ENCODE results near the gene H6PD. TPM values are rescaled to one million over a fixed set of nuclear protein-coding genes. Genes with fewer than 3 reads are reported as not detected.

Gene H6PD
- total and polyA plus RNA-seq, 4 donors = 28.9 to 134 (median 56.8) TPM

DNA sequence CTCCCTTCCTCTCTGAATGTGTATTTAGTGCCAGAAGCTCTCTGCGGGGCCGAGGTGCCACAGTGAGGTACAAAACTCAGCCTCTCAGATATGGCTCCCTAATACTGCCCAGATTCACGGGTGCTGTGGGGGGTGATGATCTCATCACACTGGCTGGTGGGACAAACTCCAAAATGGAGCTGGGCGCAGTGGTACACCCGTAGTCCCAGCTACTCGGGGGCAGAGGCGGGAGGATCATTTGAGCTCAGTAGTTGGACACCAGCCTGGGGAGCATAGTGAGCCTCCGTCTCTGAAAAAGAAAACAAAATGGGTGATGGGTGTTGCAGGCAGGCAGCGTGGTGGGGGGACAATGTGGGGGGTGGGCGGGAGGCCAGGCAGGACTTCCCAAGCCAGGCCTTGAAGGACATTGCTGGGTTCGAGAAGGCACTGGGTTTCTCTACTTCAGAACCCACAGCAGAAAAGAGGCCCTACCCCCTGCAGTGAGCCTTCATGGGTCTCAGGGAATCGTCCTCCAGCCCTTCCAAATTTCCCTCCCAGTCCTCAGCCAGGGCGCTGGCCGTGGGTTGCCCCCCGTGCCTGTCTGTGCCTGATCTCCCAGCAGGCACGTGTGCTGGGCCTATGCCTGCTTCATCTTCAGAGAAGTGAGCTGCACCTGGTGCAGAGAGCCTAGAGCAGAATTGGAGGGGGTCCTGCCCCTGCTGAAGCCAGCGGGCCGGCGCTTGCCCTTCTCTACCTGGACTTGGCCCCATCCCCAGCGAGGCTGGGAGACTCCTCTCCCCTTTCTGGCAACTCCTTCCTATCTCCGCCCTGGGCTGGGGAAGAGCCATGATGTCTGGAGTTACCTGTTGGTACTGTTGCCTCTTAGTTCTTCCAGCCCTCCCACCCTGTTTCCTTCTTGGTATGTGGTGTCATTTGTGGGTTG is 14.0 kb downstream of the H6PD start:
- H3K36me3 ChIP-seq (ENCODE audit: control insufficient read depth in 4 of 4, insufficient read depth in 3 of 4, low read depth in 1 of 4, low read length in 3 of 4) = peaks cover 4 to 29% (median 26%) of the 10 kb centered on the region in 4 donors
- no peak for TF ChIP-seq HNF4G (IDR thresholded peaks at IDR 0.05)
- TF ChIP-seq FOXA1 (IDR thresholded peaks at IDR 0.05) = no peak
- TF ChIP-seq, protein P1, sequence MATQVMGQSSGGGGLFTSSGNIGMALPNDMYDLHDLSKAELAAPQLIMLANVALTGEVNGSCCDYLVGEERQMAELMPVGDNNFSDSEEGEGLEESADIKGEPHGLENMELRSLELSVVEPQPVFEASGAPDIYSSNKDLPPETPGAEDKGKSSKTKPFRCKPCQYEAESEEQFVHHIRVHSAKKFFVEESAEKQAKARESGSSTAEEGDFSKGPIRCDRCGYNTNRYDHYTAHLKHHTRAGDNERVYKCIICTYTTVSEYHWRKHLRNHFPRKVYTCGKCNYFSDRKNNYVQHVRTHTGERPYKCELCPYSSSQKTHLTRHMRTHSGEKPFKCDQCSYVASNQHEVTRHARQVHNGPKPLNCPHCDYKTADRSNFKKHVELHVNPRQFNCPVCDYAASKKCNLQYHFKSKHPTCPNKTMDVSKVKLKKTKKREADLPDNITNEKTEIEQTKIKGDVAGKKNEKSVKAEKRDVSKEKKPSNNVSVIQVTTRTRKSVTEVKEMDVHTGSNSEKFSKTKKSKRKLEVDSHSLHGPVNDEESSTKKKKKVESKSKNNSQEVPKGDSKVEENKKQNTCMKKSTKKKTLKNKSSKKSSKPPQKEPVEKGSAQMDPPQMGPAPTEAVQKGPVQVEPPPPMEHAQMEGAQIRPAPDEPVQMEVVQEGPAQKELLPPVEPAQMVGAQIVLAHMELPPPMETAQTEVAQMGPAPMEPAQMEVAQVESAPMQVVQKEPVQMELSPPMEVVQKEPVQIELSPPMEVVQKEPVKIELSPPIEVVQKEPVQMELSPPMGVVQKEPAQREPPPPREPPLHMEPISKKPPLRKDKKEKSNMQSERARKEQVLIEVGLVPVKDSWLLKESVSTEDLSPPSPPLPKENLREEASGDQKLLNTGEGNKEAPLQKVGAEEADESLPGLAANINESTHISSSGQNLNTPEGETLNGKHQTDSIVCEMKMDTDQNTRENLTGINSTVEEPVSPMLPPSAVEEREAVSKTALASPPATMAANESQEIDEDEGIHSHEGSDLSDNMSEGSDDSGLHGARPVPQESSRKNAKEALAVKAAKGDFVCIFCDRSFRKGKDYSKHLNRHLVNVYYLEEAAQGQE (IDR thresholded peaks at IDR 0.05) = no peak
- no peak for TF ChIP-seq TAF1 (conservative IDR thresholded peaks at IDR 0.05)
- no peak for TF ChIP-seq RXRA (IDR thresholded peaks at IDR 0.05)
- TF ChIP-seq, protein P2, sequence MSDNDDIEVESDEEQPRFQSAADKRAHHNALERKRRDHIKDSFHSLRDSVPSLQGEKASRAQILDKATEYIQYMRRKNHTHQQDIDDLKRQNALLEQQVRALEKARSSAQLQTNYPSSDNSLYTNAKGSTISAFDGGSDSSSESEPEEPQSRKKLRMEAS (IDR thresholded peaks at IDR 0.05) = no peak
- no peak for TF ChIP-seq NR2F2 (IDR thresholded peaks at IDR 0.05)
- peak overlapping the region in 1 of 3 donors; percentile 9 for H3K4me3 ChIP-seq (ENCODE audit: low read depth in 1 of 3, low read length in 3 of 3)
- no peak for DNase-seq (ENCODE audit: low spot score)
- peak overlapping the region; percentile 49 to 50 for H3K27ac ChIP-seq (ENCODE audit: low read depth in 1 of 2, low read length in 2 of 2)
- no peaks in the 10 kb centered on the region for H3K27me3 ChIP-seq (ENCODE audit: control insufficient read depth in 4 of 4, insufficient read depth in 4 of 4, low read length in 3 of 4)
- no peaks in the 10 kb centered on the region for H3K9me3 ChIP-seq (ENCODE audit: control insufficient read depth in 4 of 4, low read length in 3 of 4)
- H3K9ac ChIP-seq (ENCODE audit: low read depth in 1 of 2, low read length in 2 of 2) = no peak overlapping the region
- peaks cover 37 to 95% (median 87%) of the 10 kb centered on the region in 4 donors for H3K4me1 ChIP-seq (ENCODE audit: control insufficient read depth in 4 of 4, insufficient read depth in 4 of 4, low read length in 3 of 4)
- 57% methylated on average over 21 of the region's 21 CpGs for WGBS

DNA sequence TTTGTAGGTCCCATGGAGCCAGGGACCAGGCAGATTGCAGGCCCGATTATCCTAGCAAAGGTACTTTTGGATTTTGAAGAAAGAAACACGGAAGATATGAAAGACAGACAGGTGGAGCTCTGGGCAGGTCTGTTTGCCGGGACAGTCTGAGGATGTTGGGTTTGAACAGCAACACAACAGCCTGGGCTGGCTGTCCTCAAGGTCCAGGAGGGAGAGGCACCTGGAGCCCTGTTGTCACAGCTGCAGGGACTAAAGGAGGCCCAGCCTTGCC is 14.6 kb downstream of the H6PD start:
- peaks cover 33 to 92% (median 85%) of the 10 kb centered on the region in 4 donors for H3K4me1 ChIP-seq (ENCODE audit: control insufficient read depth in 4 of 4, insufficient read depth in 4 of 4, low read length in 3 of 4)
- TF ChIP-seq FOXA2 (IDR thresholded peaks at IDR 0.05) = no peak
- TF ChIP-seq, protein P2 (IDR thresholded peaks at IDR 0.05) = no peak
- no peak for TF ChIP-seq JUND (IDR thresholded peaks at IDR 0.05)
- no peak for TF ChIP-seq GABPA (IDR thresholded peaks at IDR 0.05 in 1 of 2, conservative IDR thresholded peaks at IDR 0.05 in 1 of 2)
- TF ChIP-seq FOXA1 (IDR thresholded peaks at IDR 0.05) = no peak
- no peak for TF ChIP-seq TAF1 (conservative IDR thresholded peaks at IDR 0.05)
- TF ChIP-seq HNF4A (conservative IDR thresholded peaks at IDR 0.05) = no peak
- TF ChIP-seq RAD21 (IDR thresholded peaks at IDR 0.05) = no peak
- no peak for TF ChIP-seq NR2F2 (IDR thresholded peaks at IDR 0.05)
- TF ChIP-seq, protein P3, sequence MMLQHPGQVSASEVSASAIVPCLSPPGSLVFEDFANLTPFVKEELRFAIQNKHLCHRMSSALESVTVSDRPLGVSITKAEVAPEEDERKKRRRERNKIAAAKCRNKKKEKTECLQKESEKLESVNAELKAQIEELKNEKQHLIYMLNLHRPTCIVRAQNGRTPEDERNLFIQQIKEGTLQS (IDR thresholded peaks at IDR 0.05) = no peak
- no peak for TF ChIP-seq RXRA (IDR thresholded peaks at IDR 0.05)
- no peak for TF ChIP-seq HNF4G (IDR thresholded peaks at IDR 0.05)
- TF ChIP-seq SP1 (IDR thresholded peaks at IDR 0.05) = no peak
- TF ChIP-seq, protein P4, sequence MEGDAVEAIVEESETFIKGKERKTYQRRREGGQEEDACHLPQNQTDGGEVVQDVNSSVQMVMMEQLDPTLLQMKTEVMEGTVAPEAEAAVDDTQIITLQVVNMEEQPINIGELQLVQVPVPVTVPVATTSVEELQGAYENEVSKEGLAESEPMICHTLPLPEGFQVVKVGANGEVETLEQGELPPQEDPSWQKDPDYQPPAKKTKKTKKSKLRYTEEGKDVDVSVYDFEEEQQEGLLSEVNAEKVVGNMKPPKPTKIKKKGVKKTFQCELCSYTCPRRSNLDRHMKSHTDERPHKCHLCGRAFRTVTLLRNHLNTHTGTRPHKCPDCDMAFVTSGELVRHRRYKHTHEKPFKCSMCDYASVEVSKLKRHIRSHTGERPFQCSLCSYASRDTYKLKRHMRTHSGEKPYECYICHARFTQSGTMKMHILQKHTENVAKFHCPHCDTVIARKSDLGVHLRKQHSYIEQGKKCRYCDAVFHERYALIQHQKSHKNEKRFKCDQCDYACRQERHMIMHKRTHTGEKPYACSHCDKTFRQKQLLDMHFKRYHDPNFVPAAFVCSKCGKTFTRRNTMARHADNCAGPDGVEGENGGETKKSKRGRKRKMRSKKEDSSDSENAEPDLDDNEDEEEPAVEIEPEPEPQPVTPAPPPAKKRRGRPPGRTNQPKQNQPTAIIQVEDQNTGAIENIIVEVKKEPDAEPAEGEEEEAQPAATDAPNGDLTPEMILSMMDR (IDR thresholded peaks at IDR 0.05; ENCODE audit: low read depth, low read length, missing input control) = no peak
- TF ChIP-seq, protein P5, sequence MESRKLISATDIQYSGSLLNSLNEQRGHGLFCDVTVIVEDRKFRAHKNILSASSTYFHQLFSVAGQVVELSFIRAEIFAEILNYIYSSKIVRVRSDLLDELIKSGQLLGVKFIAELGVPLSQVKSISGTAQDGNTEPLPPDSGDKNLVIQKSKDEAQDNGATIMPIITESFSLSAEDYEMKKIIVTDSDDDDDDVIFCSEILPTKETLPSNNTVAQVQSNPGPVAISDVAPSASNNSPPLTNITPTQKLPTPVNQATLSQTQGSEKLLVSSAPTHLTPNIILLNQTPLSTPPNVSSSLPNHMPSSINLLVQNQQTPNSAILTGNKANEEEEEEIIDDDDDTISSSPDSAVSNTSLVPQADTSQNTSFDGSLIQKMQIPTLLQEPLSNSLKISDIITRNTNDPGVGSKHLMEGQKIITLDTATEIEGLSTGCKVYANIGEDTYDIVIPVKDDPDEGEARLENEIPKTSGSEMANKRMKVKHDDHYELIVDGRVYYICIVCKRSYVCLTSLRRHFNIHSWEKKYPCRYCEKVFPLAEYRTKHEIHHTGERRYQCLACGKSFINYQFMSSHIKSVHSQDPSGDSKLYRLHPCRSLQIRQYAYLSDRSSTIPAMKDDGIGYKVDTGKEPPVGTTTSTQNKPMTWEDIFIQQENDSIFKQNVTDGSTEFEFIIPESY (IDR thresholded peaks at IDR 0.05) = no peak
- TF ChIP-seq, protein P1 (IDR thresholded peaks at IDR 0.05) = no peak
- TF ChIP-seq YY1 (IDR thresholded peaks at IDR 0.05) = no peak
- no peak for TF ChIP-seq EGR1 (IDR thresholded peaks at IDR 0.05; ENCODE audit: low read depth in 2 of 2)
- peak overlapping the region; percentile 49 to 50 for H3K27ac ChIP-seq (ENCODE audit: low read depth in 1 of 2, low read length in 2 of 2)
- H3K9ac ChIP-seq (ENCODE audit: low read depth in 1 of 2, low read length in 2 of 2) = no peak overlapping the region
- H3K4me3 ChIP-seq (ENCODE audit: low read depth in 1 of 3, low read length in 3 of 3) = peak overlapping the region in 1 of 3 donors; percentile 9
- H3K9me3 ChIP-seq (ENCODE audit: control insufficient read depth in 4 of 4, low read length in 3 of 4) = no peaks in the 10 kb centered on the region
- DNase-seq (ENCODE audit: low spot score) = no peak
- 43% methylated on average over 3 of the region's 3 CpGs for WGBS
- peaks cover 4 to 29% (median 28%) of the 10 kb centered on the region in 4 donors for H3K36me3 ChIP-seq (ENCODE audit: control insufficient read depth in 4 of 4, insufficient read depth in 3 of 4, low read depth in 1 of 4, low read length in 3 of 4)
- no peaks in the 10 kb centered on the region for H3K27me3 ChIP-seq (ENCODE audit: control insufficient read depth in 4 of 4, insufficient read depth in 4 of 4, low read length in 3 of 4)

All from liver (tissue), 9 donors.